Measurements from ENCODE around the gene ARL8A.

- TF ChIP-seq CTCF (IDR thresholded peaks at IDR 0.05) (no peak), EZH2 (IDR thresholded peaks at IDR 0.05; ENCODE audit: borderline replicate concordance, insufficient read depth, low read depth, low read length, poor library complexity, severe bottlenecking) (no peak)
Measured at GRCh38 chr1:202140833-202141232, 3.7 kb downstream of the ARL8A start.

Data from B cell (primary cell).